ENCODE data around the gene NDUFB6.

GRCh38 chr9:32526707-32527048 is 46.3 kb downstream of the NDUFB6 start:
- TF ChIP-seq, protein P1, sequence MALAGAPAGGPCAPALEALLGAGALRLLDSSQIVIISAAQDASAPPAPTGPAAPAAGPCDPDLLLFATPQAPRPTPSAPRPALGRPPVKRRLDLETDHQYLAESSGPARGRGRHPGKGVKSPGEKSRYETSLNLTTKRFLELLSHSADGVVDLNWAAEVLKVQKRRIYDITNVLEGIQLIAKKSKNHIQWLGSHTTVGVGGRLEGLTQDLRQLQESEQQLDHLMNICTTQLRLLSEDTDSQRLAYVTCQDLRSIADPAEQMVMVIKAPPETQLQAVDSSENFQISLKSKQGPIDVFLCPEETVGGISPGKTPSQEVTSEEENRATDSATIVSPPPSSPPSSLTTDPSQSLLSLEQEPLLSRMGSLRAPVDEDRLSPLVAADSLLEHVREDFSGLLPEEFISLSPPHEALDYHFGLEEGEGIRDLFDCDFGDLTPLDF (CRISPR knock-in tag; IDR thresholded peaks at IDR 0.05): no peak
- TF ChIP-seq CTCF (IDR thresholded peaks at IDR 0.05): no peak; the same call in 1 of the 2 replicates
- TF ChIP-seq ETV6 (CRISPR knock-in tag; IDR thresholded peaks at IDR 0.05): no peak
- no peak for TF ChIP-seq USF2 (CRISPR knock-in tag; IDR thresholded peaks at IDR 0.05)
- no peak for TF ChIP-seq IRF2 (CRISPR knock-in tag; IDR thresholded peaks at IDR 0.05; ENCODE audit: borderline replicate concordance, low read depth)
- no peak for TF ChIP-seq ATF3 (CRISPR knock-in tag; conservative IDR thresholded peaks at IDR 0.05)
- TF ChIP-seq ATF1 (CRISPR knock-in tag; IDR thresholded peaks at IDR 0.05): no peak
- no peak for TF ChIP-seq ZNF138 (CRISPR knock-in tag; conservative IDR thresholded peaks at IDR 0.05)
- TF ChIP-seq ATF2 (CRISPR knock-in tag; IDR thresholded peaks at IDR 0.05; ENCODE audit: borderline replicate concordance, low read depth): no peak
- TF ChIP-seq, protein P2, sequence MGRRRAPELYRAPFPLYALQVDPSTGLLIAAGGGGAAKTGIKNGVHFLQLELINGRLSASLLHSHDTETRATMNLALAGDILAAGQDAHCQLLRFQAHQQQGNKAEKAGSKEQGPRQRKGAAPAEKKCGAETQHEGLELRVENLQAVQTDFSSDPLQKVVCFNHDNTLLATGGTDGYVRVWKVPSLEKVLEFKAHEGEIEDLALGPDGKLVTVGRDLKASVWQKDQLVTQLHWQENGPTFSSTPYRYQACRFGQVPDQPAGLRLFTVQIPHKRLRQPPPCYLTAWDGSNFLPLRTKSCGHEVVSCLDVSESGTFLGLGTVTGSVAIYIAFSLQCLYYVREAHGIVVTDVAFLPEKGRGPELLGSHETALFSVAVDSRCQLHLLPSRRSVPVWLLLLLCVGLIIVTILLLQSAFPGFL (CRISPR knock-in tag; IDR thresholded peaks at IDR 0.05; ENCODE audit: borderline replicate concordance): no peak
- TF ChIP-seq TEAD1 (CRISPR knock-in tag; IDR thresholded peaks at IDR 0.05): no peak
- no peak for TF ChIP-seq KAT7 (CRISPR knock-in tag; IDR thresholded peaks at IDR 0.05; ENCODE audit: borderline replicate concordance)
- TF ChIP-seq, protein P3, sequence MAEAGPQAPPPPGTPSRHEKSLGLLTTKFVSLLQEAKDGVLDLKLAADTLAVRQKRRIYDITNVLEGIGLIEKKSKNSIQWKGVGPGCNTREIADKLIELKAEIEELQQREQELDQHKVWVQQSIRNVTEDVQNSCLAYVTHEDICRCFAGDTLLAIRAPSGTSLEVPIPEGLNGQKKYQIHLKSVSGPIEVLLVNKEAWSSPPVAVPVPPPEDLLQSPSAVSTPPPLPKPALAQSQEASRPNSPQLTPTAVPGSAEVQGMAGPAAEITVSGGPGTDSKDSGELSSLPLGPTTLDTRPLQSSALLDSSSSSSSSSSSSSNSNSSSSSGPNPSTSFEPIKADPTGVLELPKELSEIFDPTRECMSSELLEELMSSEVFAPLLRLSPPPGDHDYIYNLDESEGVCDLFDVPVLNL (CRISPR knock-in tag; IDR thresholded peaks at IDR 0.05; ENCODE audit: borderline replicate concordance, low read depth): no peak

Data from WTC11 (cell line).